Epithelial cell of proximal tubule (primary cell): ENCODE measurements around the gene KIAA0930. TPM values are rescaled to one million over a fixed set of nuclear protein-coding genes. Genes with fewer than 3 reads are reported as not detected.

Experiments
- DNase-seq: peaks from one replicate; pipeline ENCODE4 v3.0.0-alpha.2; 2011; ENCODE audit warnings: low read depth
- H3K4me3 ChIP-seq: 2 replicates; pipeline ENCODE4 v1.5.1; 2011; ENCODE audit warnings: low read depth, mild to moderate bottlenecking, low read length
- total RNA-seq: library from RNA; depleted of rRNA; stranded (reverse); fragments of >200 nt; gene quantifications from 2 replicates; pipeline ENCODE4 v1.2.3, GENCODE V29; 2015
- TF ChIP-seq, protein P1 (sequence below): conservative IDR thresholded peaks from 2 replicates; pipeline ENCODE4 v1.5.1; 2012; ENCODE audit warnings: low read depth, mild to moderate bottlenecking, low read length

The KIAA0930 gene
- total RNA-seq, 1 donor from 2014 or later, result 33.2 TPM

DNA sequence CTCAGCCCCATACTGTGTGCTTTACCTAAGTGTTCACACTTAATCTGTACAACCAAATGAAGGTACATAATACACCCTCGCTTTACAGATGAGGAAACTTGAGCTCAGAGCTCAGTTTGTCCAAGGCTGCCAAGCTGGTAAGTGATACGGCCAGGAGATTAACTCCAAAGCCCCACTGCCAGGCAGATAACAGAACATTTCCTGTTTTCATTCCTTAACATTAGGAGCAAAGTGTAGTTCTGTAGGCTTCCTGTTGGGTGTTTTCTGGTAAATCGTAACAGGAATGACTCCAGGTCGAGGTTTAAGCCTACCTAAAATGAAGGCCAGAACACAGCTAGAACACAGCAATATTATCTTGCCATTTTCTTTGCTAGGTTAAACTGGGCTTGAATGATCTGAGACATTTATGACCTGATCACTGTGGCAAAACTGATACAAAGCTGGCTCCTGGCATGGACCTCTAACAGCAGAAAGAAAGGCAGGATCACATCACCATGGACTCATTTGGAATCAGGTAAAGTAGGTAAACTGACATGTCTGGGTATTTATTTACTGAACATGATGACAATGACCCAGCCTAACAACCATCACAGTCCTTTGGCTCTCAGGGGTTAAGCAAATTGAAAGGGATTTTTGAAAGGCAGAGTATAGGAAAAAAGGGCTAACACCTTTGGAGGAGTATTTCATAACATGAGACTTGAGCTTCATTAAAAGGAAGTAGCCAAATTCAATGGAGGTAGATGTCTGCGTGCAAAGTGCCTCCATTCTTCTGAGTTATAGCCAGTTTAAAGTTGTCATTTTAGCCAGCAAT lies 80.8 kb downstream of the KIAA0930 start:
- DNase-seq, result no peak
- TF ChIP-seq, protein P1, sequence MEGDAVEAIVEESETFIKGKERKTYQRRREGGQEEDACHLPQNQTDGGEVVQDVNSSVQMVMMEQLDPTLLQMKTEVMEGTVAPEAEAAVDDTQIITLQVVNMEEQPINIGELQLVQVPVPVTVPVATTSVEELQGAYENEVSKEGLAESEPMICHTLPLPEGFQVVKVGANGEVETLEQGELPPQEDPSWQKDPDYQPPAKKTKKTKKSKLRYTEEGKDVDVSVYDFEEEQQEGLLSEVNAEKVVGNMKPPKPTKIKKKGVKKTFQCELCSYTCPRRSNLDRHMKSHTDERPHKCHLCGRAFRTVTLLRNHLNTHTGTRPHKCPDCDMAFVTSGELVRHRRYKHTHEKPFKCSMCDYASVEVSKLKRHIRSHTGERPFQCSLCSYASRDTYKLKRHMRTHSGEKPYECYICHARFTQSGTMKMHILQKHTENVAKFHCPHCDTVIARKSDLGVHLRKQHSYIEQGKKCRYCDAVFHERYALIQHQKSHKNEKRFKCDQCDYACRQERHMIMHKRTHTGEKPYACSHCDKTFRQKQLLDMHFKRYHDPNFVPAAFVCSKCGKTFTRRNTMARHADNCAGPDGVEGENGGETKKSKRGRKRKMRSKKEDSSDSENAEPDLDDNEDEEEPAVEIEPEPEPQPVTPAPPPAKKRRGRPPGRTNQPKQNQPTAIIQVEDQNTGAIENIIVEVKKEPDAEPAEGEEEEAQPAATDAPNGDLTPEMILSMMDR, result no peak
- no peak overlapping the region for H3K4me3 ChIP-seq

DNA sequence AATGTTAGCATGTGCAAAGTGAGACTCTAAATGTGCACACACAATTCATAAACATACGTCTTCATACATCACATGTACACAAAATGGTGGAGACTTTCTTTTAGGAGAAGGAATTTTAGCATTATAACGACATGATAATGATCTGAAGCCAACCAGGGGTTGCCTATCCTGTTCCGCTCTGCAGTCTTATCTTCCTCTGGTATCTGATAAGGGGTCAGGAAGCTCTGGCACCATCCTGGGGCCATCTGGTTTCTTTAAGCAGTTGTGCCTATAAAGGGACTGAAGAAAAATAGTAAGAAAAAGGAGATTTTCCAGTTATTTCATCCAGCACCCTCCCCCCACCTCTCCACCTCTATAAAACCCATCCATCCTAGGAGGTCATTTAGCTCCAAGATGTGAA lies 82.8 kb downstream of the KIAA0930 start:
- TF ChIP-seq, protein P1, result no peak
- H3K4me3 ChIP-seq, result no peak overlapping the region
- DNase-seq, result no peak

DNA sequence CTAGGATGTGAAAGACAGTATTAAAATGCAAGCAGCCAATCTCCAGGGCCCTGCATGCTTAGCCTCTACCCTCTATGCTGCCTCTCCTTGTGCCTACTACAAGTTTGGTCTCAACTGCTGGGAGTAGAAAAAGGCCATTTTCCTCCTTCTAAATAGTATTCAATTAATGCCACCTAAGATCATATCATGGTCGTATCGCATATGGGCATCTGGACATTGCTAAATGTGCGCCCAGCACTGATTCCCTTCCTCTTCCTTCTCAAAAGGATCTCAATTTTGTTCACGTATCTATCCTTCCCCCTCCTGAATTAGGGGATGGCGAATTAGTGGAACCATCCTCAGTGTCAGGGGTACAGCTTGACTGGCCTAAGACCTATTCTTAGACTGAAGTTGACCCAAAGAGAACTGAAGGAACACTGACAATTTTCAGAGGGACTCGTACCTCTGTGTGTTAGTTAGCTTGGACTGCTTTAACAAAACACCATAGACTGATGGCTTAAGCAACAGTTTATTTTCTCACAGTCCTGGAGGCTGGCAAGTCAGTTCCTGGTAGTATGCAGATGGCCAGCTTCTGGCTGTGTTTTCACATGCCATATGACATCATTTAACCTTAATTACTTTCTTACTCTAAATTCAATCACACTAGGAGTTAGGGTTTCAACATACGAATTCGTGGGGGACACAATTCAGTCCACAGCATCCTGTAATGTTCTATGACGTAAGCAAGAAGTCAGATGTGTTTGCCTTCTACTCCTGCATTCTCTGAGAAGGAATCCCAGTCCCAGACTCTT lies 85.4 kb downstream of the KIAA0930 start:
- H3K4me3 ChIP-seq, result no peak overlapping the region
- DNase-seq, result no peak
- TF ChIP-seq, protein P1, result no peak

DNA sequence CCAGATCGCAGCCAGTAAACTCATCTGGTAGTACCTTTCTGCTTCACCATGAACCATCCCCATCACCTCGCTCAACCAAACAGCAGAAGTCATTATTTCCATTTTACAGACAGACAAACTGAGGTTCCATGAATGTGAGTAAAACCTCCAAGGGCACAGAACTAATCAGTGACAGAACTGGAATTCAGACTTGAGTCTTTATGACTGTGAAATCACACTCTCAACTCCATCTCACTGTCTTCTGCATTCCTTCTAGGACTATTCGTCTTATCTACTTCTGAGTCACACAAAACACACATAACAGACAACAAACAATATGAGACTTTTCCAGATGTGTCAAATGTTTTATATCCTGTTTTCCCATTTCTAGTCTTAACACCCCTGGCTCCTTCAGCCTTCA lies 86.3 kb downstream of the KIAA0930 start:
- TF ChIP-seq, protein P1, result no peak
- no peak overlapping the region for H3K4me3 ChIP-seq
- DNase-seq, result no peak

DNA sequence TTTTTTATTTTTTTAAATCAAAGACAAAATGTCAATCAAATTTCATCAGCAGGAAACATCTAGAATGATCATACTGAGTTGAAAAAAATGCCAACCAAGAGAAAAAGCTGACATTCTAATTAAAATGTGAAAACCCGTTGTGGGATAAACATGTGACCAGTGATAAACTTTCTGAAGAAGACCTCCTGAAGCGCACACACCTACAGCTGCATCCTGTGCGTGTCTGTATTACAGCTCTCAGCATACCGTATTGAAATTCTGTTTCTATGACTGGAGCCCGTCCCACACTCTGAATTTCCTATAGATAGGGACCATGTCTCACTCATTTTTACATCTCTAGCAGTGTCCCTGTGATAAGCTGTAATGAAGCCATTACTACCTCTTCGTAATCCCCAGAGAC lies 89.2 kb downstream of the KIAA0930 start:
- DNase-seq, result no peak
- H3K4me3 ChIP-seq, result no peak overlapping the region
- TF ChIP-seq, protein P1, result no peak

DNA sequence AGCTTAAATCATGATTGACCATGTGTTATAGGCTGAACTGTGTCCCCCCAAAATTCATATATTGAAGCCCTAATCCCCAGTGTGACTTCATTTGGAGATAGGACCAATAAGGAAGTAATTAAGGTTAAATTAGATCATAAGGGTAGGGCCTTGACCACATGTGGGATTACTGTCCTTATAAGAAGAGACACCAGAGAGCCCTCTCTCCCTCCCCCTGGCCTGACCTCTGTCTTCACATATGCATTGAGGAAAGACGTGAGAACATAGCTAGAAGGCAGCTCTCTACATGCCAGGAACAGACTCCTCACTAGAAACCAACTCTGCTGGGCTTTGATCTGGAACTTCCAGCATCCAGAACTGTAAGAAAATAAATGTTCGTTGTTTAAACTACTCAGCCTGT lies 90.6 kb downstream of the KIAA0930 start:
- no peak for DNase-seq
- H3K4me3 ChIP-seq, result no peak overlapping the region
- TF ChIP-seq, protein P1, result no peak
